ENCODE data around the gene ZBTB42. TPM values are rescaled to one million over a fixed set of nuclear protein-coding genes. Genes with fewer than 3 reads are reported as not detected.

ZBTB42 gene
- total RNA-seq = 5.4 and 7.8 TPM in 2 replicates

GRCh38 chr14:104800771-104801519 is at the start of gene ZBTB42:
TSS of gene ZBTB42 (plus strand) at chr14:104801101. CDS start at chr14:104801198, 97 bp downstream.
- peak within 1 kb of the TSS; percentile 67 for H3K4me3 ChIP-seq (ENCODE audit: low read depth, low read length)
- DNase-seq (ENCODE audit: low read depth) = no peak
- TF ChIP-seq, protein P1, sequence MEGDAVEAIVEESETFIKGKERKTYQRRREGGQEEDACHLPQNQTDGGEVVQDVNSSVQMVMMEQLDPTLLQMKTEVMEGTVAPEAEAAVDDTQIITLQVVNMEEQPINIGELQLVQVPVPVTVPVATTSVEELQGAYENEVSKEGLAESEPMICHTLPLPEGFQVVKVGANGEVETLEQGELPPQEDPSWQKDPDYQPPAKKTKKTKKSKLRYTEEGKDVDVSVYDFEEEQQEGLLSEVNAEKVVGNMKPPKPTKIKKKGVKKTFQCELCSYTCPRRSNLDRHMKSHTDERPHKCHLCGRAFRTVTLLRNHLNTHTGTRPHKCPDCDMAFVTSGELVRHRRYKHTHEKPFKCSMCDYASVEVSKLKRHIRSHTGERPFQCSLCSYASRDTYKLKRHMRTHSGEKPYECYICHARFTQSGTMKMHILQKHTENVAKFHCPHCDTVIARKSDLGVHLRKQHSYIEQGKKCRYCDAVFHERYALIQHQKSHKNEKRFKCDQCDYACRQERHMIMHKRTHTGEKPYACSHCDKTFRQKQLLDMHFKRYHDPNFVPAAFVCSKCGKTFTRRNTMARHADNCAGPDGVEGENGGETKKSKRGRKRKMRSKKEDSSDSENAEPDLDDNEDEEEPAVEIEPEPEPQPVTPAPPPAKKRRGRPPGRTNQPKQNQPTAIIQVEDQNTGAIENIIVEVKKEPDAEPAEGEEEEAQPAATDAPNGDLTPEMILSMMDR (conservative IDR thresholded peaks at IDR 0.05; ENCODE audit: low read depth, low read length) = no peak

- no peak for DNase-seq (ENCODE audit: low read depth)
- TF ChIP-seq, protein P1 (conservative IDR thresholded peaks at IDR 0.05; ENCODE audit: low read depth, low read length) = no peak
- H3K4me3 ChIP-seq (ENCODE audit: low read depth, low read length) = peak overlapping the region; percentile 97
These were observed 49.1 kb upstream of the ZBTB42 start for GRCh38 chr14:104751539-104752422.

- peak overlapping the region; percentile 97 for H3K4me3 ChIP-seq (ENCODE audit: low read depth, low read length)
- TF ChIP-seq, protein P1 (conservative IDR thresholded peaks at IDR 0.05; ENCODE audit: low read depth, low read length) = no peak
- DNase-seq (ENCODE audit: low read depth) = no peak
These were observed 48.5 kb upstream of the ZBTB42 start for GRCh38 chr14:104752423-104752734.

- TF ChIP-seq, protein P1 (conservative IDR thresholded peaks at IDR 0.05; ENCODE audit: low read depth, low read length) = no peak
- peak; percentile 72 for DNase-seq (ENCODE audit: low read depth)
- H3K4me3 ChIP-seq (ENCODE audit: low read depth, low read length) = peak within 1 kb of the TSS; percentile 97
These were observed 48.0 kb upstream of the ZBTB42 start, which contains the start of gene SIVA1 for GRCh38 chr14:104752735-104753527. TSS of gene SIVA1 (plus strand) at chr14:104753147. CDS start at chr14:104753202, 55 bp downstream.

DNA sequence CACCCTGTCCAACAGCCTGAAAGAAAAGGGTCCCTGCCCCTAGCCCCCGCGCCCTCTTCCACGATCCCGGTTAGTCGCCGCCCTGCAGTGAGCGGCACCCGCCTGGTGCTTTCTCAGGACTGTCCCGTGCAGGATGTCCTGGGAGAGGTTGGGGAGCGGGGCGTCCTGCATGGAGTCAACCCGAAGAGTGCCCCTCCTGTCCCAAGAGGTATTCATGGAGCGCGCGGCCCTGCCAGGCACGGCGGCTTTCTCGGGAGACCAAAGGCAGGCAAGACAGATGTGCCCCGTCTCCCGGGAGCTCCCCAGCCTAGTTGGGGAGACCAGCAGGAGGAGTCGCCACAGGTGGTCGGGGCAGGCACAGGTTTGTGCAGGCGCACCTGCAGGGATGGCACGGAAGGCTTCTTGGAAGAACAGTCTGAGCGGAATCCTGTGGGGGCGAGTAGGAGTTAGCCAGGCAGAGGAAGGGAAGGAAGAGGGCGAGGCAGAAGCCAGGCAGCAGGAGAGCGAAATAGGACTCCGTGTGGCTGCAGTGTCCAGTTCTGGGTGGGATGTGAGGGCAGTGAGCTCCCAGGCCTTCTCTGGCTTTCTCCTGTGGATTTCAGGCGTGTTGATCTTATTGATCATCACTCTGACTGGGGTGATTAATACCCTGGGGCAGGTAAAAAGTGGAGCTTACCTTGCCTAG is 47.2 kb upstream of the ZBTB42 start:
- peak overlapping the region; percentile 97 for H3K4me3 ChIP-seq (ENCODE audit: low read depth, low read length)
- TF ChIP-seq, protein P1 (conservative IDR thresholded peaks at IDR 0.05; ENCODE audit: low read depth, low read length) = peak; percentile 2
- no peak for DNase-seq (ENCODE audit: low read depth)

DNA sequence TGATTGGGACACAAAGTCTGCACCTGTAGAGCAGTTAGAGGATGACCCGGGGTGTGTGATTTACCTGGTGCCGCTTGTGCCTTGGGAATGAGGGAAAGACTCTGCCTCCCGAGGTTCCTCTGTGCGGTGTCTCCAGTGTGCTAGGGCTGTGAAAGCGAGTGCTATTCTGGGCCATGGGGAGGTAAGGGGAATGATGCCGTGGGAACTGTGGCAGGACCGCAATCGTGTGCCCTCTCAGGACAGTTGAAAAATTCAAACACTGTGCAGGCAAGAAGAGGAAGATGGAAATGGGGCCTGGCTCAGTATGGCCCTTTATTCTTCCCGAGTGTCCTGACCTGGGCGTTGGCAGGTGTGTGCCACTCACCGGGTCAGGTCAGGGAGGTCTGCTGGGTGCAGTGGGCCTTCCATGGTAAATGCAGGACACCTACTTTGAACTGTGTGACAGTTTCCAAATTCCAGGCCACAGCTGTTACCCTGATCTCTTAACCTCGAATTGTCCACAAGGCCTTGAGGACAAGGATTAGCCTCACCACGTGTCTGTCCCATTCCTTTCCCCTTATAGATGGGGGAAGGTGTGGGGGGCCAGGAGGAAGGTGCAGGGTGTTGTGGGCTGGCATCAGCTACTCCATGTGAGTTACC is 46.6 kb upstream of the ZBTB42 start:
- TF ChIP-seq, protein P1 (conservative IDR thresholded peaks at IDR 0.05; ENCODE audit: low read depth, low read length) = no peak
- no peak for DNase-seq (ENCODE audit: low read depth)
- peak overlapping the region; percentile 97 for H3K4me3 ChIP-seq (ENCODE audit: low read depth, low read length)
